Ecto neural progenitor cell (in vitro differentiated cells): ENCODE data around the gene PGM5.
"Not testable (repeated sequence)": the region's sequence is repeated elsewhere in the genome, so short reads cannot be mapped to it uniquely, and the experiment has no call there.

Experiments used
- DNase-seq: peaks from one replicate; pipeline ENCODE4 v3.0.0-alpha.2; 2018; ENCODE audit warnings: low spot score

The PGM5 gene

GRCh38 chr9:68377723-68378122 lies 21.3 kb downstream of the PGM5 start:
- not testable (repeated sequence) for DNase-seq

GRCh38 chr9:68383894-68384293 lies 27.5 kb downstream of the PGM5 start:
- not testable (repeated sequence) for DNase-seq

DNA sequence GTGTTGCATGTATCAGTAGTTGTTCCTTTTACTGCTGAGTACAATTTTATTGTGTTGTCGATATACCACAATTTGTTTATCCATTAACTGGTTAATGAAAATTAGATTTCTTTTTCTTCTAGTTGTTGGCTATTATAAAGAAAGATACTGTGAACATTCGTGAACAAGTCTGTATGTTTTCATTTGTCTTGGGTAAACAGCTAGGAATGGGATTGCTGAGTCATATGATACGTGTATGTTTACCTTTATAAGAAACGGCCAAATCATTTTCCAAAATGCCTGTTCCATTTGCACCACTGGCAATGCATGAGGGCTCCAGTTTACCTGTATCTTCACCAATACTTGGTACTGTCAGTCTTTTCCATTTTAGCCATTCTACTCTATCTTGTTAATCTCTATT lies 33.1 kb downstream of the PGM5 start:
- not testable (repeated sequence) for DNase-seq

GRCh38 chr9:68390737-68391136 lies 34.3 kb downstream of the PGM5 start:
- not testable (repeated sequence) for DNase-seq

GRCh38 chr9:68396411-68397094 lies 40.1 kb downstream of the PGM5 start:
- DNase-seq: not testable (repeated sequence)

- DNase-seq: not testable (repeated sequence)
These were observed 40.6 kb downstream of the PGM5 start for GRCh38 chr9:68397095-68397423.

DNA sequence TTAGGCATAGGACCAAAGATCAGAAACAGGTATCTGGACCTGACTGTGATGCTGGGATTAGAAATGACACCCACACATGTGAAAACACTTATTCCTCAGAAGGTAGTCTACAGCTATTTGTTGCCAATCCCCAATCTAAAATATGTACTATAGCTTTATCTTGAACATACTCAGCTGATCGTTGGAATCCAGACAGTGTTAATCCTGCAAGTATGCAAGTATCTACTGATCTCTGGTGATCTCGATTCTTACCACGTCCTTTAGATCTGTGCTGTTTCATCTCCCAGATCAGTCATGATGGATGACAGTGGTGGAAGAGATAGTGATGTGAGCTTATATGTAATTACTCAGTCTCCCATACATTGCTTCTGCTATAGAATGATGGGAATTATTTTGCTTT lies 41.4 kb downstream of the PGM5 start:
- not testable (repeated sequence) for DNase-seq

- DNase-seq: not testable (repeated sequence)
These were observed 41.9 kb downstream of the PGM5 start for GRCh38 chr9:68398324-68398723.

- not testable (repeated sequence) for DNase-seq
These were observed 48.2 kb downstream of the PGM5 start for GRCh38 chr9:68404421-68405185.

DNA sequence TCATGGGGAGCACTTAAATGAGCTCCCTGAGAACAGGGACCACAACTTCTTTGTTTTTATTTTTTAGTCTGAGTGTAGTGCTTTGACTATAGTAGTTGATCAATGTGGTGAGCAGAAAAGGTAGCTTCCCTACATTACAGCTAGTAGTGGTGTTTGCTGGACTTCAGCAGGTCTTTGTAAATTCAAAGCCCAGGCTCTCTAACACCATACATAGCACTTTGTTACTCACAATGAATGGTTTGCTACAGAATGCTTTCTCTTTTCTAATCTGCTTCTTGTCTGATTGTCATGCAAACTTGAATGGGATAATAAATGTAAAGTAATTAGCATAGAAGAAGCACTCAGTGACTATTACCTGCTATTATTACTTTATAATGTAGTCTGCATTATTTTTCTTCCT lies 55.5 kb downstream of the PGM5 start:
- DNase-seq: not testable (repeated sequence)

DNA sequence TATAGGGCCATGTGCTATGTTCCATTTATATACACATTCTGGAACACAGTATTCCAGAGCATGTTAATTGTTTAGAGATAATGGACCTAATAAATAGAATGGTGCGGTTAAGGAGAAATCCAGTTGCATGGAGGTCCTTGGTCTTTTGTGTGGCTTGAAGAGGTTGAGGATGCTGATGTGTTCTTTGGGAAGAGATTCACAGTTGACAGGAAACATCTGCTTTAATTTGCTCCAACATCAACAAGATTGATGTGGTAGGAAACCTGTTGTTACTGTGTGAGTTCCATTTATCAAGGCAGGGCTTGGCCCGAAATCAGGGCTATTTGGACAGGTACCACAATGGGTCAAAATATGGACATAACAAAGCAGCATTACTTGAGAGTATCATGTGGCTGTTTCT lies 56.3 kb downstream of the PGM5 start:
- not testable (repeated sequence) for DNase-seq

DNA sequence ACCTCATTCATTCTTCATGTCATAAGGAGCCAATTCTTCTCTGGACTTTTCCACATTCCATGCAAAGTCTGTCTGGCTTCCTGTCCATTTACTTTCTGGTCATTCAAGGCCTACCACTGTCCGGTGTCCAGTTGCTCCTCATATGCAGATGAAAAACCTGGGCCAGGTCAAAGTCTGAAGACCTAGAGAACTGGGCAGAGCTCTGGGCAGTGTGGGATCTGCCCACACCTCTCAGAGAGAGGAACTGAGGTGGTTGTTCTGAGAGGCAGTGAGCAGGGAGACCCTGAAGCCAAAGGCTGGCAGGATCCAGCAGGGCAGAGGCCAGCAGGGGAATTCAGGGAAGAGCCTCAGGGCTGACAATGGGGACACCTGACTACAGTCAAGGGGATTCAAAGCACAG lies 58.7 kb downstream of the PGM5 start:
- DNase-seq: not testable (repeated sequence)

GRCh38 chr9:68416936-68417564 lies 60.6 kb downstream of the PGM5 start:
- DNase-seq: no peak

DNA sequence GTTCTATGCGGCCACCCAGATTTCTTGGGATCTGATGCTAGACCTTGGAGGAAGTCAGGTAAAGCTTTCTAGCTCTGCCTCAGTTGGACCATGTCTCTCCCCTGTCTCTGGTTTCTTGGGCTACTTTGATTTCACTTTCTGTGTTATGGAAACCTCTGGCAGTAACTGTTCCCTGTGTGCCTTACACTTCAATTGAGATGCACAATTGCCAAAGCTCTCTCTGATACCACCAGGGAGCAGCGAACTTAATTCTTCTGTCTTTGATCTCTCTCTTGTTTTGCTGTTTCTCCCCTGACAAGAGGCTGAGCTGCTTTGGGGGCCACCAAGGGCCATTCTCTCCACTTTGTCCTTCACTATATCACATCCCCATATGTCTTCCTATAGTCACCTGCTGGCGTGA lies 61.4 kb downstream of the PGM5 start:
- DNase-seq: no peak

- no peak for DNase-seq
These were observed 61.9 kb downstream of the PGM5 start for GRCh38 chr9:68418259-68418845.

- DNase-seq: no peak
These were observed 63.5 kb downstream of the PGM5 start for GRCh38 chr9:68419901-68420300.

DNA sequence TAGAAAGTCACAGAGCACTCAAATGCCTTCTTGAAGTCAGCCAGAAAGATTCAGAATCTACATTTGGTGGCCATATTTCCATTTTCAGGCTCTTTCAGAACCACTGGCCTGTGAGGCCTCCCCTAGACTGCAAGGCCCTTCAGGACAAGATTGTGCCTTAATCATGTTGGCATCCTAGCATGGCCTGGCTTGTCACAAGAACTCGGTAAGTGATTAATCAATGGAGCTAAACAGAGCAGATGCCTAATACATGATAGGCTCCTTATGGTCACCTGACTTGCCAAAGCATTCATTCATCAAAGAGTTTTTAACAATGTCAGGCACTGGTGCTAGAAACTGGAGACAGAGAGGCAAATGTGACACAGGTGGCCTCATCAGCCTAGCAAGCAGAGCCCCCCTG lies 70.3 kb downstream of the PGM5 start:
- DNase-seq: no peak

DNA sequence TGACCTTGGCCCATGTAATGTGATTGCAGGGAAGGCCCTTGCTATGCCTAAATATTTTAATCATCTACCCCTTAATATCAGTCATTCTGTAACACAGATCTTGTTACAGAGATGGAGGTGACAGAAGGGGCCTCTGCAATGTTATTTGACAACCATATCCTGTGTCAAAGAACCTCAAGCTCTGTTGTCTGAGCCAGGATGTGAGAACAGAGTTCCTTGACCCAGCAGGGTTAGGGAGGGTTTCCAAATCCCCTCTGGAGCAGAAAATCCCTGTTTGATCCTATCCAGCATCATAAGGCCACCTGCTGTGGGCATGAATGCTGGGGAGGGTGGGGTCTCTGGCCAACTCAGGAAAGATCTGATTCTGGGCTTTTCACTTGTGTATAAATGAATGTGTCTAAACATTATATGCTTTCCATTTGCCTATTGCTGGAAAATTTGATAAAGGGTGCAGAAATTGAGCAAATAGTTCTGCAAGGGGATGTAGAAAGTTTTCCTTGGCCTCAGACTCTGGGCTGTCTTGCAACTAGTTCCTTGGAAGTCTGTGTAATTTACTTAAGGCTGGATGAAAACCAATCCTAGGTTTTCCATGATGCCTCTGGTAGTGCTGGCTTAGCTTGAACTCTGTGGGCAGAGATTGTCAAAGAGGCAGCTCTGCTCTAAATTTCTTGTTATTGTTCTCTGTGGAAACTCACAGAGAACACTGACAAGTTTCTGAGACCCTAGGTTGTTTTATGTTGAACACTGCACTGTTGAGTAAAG lies 71.0 kb downstream of the PGM5 start:
- peak; percentile 50 for DNase-seq

GRCh38 chr9:68428481-68428880 lies 72.1 kb downstream of the PGM5 start:
- DNase-seq: no peak

DNA sequence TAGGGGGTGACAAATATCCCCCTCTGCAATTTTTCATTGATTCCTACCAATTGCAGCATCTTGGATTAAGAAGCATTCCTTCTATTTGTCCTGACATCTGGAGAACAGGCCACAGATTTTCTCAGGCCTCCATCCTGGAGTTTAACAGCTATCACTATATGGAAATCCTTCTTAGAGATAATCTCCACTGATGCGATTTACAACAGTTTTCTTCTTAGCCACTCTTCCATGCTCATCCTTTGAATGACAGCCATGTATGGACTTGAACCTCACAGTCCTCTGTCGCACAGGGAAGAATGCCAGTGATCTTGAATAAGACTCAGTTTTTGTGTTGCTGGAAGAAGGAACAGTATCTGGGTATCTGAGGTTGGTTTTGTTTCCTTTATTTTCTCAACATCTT lies 73.2 kb downstream of the PGM5 start:
- DNase-seq: no peak

DNA sequence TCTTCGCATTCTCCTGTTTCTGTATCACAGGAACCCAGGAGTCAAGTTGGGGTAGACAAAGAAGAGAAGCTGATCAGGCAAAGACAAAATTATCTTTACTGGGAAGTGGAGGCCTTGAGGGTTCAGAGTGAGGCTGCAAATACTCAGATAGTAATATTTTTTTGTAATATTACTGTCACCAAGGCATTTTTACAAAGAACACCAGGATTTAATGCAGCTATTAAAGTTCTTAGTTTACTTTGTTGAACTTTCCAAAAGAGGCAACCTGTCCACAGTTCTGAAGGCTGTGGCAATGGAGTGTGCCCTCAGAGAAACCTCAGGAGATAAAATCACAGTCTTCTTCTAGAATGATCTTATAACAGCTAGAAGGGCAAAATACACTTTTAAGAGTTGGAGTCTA lies 74.9 kb downstream of the PGM5 start:
- DNase-seq: no peak

GRCh38 chr9:68433531-68434110 lies 77.2 kb downstream of the PGM5 start:
- no peak for DNase-seq
